MCF 10A (cell line): ENCODE results near the gene ADGRL3. TPM values are rescaled to one million over a fixed set of nuclear protein-coding genes. Genes with fewer than 3 reads are reported as not detected.

Experiments used
- BruUV-seq: library from RNA; stranded (reverse); fragments of 400-500 nt; replicated peaks from 2 replicates; lab custom pipeline; 2021; lab: Mats Ljungman, UMichigan
- CTCF ChIA-PET: fragments of 300-600 bp; sonication (Branson Sonifier 250); formaldehyde crosslinking; extraction: SDS; loops from one replicate; lab custom pipeline; 2021; ENCODE audit warnings: antibody characterized with exemption, inconsistent platforms; lab: Yijun Ruan, JAX
- POLR2A ChIA-PET: fragments of 300-600, 350-650 bp; sonication (Branson Sonifier 250); formaldehyde crosslinking; extraction: SDS; loops from one replicate; lab custom pipeline; 2020; ENCODE audit warnings: antibody characterized with exemption, inconsistent platforms; lab: Yijun Ruan, JAX
- DNase-seq: peaks from one replicate; pipeline ENCODE4 v3.0.0-alpha.2; 2018; ENCODE audit not compliant: unreplicated experiment
- H3K27ac Mint-ChIP-seq: one replicate; pipeline ENCODE4 v1.8.0; 2022; ENCODE audit warnings: mild to moderate bottlenecking, low read depth, mixed read lengths; ENCODE audit not compliant: unreplicated experiment
- H3K27me3 Mint-ChIP-seq: one replicate; pipeline ENCODE4 v1.8.0; 2022; ENCODE audit warnings: mixed read lengths; ENCODE audit not compliant: insufficient read depth, unreplicated experiment
- H3K36me3 Mint-ChIP-seq: one replicate; pipeline ENCODE4 v1.8.0; 2022; ENCODE audit warnings: mild to moderate bottlenecking, moderate library complexity, mixed read lengths; ENCODE audit not compliant: insufficient read depth, unreplicated experiment
- H3K4me1 Mint-ChIP-seq: one replicate; pipeline ENCODE4 v1.8.0; 2022; ENCODE audit warnings: mixed read lengths; ENCODE audit not compliant: insufficient read depth, unreplicated experiment
- H3K4me3 Mint-ChIP-seq: one replicate; pipeline ENCODE4 v1.8.0; 2022; ENCODE audit warnings: mild to moderate bottlenecking, moderate library complexity, mixed read lengths; ENCODE audit not compliant: unreplicated experiment
- H3K9me3 Mint-ChIP-seq: one replicate; pipeline ENCODE4 v1.8.0; 2022; ENCODE audit warnings: mixed read lengths; ENCODE audit not compliant: unreplicated experiment
- intact Hi-C: fragments of 100-400 bp; cut with micrococcal nuclease; formaldehyde crosslinking; loops from 2 replicates; pipeline ENCODE4 v1.14.1; 2022
- total RNA-seq: library from RNA; stranded (reverse); gene quantifications from 2 replicates; pipeline ENCODE4 v1.2.3, GENCODE V29; 2022
- TF ChIP-seq, protein P1 (sequence below): fragments of 200-600 bp; IDR thresholded peaks from one replicate; pipeline ENCODE4 v1.8.0; 2022; ENCODE audit warnings: antibody characterized with exemption, mild to moderate bottlenecking; ENCODE audit not compliant: unreplicated experiment

Gene ADGRL3
- total RNA-seq, 1 experiment from 2014 or later = 3.6 TPM

DNA sequence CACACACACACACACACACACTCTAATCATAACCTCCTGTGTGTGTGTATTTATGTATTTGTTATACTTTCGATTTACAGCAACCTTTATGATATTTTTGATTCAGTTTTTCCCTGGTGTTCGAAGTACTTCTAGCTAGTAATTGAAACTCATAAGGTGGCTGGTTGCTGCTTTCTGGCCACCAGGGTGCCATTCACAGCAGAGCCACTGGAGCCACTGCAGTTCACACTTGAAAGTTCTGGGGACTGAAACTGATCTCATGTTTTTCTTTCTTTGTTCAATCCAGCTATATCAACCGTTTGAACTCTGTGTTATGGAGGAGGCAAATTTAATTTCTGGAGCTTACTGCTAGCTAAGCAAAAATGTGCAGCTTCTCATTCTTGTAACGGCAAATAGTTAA is 419.4 kb downstream of the ADGRL3 start:
- Mint-ChIP-seq H3K27me3 (no peaks in the 10 kb centered on the region), H3K4me3 (no peak overlapping the region), H3K27ac (no peak overlapping the region), H3K4me1 (no peaks in the 10 kb centered on the region), H3K36me3 (no peaks in the 10 kb centered on the region), H3K9me3 (no peaks in the 10 kb centered on the region)
- CTCF ChIA-PET = interaction anchor here (0.5 kb wide), 1 partner anchor 65 kb away, joined by 10 read pairs; no protein-coding TSS in a partner anchor
- DNase-seq = no peak
- POLR2A ChIA-PET = interaction anchor here (0.6 kb wide), 1 partner anchor 174 kb away, joined by 4 read pairs; no protein-coding TSS in a partner anchor
- TF ChIP-seq, protein P1, sequence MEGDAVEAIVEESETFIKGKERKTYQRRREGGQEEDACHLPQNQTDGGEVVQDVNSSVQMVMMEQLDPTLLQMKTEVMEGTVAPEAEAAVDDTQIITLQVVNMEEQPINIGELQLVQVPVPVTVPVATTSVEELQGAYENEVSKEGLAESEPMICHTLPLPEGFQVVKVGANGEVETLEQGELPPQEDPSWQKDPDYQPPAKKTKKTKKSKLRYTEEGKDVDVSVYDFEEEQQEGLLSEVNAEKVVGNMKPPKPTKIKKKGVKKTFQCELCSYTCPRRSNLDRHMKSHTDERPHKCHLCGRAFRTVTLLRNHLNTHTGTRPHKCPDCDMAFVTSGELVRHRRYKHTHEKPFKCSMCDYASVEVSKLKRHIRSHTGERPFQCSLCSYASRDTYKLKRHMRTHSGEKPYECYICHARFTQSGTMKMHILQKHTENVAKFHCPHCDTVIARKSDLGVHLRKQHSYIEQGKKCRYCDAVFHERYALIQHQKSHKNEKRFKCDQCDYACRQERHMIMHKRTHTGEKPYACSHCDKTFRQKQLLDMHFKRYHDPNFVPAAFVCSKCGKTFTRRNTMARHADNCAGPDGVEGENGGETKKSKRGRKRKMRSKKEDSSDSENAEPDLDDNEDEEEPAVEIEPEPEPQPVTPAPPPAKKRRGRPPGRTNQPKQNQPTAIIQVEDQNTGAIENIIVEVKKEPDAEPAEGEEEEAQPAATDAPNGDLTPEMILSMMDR = no peak
- BruUV-seq = no TSS peak
- intact Hi-C loops = no loop called here

DNA sequence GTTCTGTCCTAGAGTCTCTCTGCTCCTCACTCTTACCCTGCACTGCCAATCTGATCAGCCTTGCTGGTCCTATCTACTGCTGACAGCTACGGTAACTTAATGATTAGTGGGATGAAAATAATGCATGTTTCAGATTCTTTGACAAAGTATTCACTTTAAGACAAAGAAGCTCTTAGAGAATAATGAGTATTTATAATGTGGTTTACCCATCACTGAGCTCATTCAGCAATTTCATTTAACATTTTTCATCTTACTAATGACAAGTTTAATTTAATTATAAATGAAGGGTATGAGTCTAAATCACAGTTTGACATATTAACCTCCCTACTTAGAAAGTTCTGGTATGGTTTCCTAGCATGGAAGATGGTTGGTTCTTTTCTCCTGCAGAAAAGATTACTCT is 428.2 kb downstream of the ADGRL3 start:
- H3K27ac Mint-ChIP-seq = no peak overlapping the region
- intact Hi-C loops = no loop called here
- no peaks in the 10 kb centered on the region for H3K4me1 Mint-ChIP-seq
- DNase-seq = no peak
- ChIA-PET POLR2A (interaction anchor here (0.7 to 1.0 kb wide), 2 partner anchors 339 to 1682 kb away, joined by 3 read pairs; no protein-coding TSS in a partner anchor), CTCF (interaction anchor here (0.5 to 0.7 kb wide), 2 partner anchors 30 to 86 kb away, joined by 3 to 4 read pairs; no protein-coding TSS in a partner anchor)
- TF ChIP-seq, protein P1 = no peak
- H3K9me3 Mint-ChIP-seq = no peaks in the 10 kb centered on the region
- H3K27me3 Mint-ChIP-seq = no peaks in the 10 kb centered on the region
- no peaks in the 10 kb centered on the region for H3K36me3 Mint-ChIP-seq
- no peak overlapping the region for H3K4me3 Mint-ChIP-seq
- BruUV-seq = no TSS peak

DNA sequence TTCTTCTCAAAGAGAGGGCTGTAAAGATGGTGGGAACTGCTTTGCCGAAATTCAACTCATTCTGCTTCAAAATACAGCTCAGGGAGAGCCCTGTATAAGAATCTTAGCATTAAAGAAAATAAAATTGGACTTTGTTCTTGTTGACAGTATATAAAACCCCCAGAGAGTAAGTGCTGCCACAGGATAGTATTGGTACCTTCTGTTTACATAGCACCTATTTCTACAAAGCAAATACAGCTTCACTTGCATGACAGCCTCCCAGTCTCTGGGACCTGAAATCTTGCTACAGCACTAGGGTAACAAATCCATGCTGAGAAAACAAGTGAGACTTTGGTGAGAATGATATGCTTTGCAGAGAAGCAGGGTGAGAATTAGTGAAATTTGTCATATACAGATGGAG is 428.6 kb downstream of the ADGRL3 start:
- Mint-ChIP-seq H3K27me3 (no peaks in the 10 kb centered on the region), H3K4me3 (no peak overlapping the region), H3K9me3 (no peaks in the 10 kb centered on the region), H3K36me3 (no peaks in the 10 kb centered on the region), H3K4me1 (no peaks in the 10 kb centered on the region), H3K27ac (no peak overlapping the region)
- no peak for DNase-seq
- BruUV-seq = no TSS peak
- CTCF ChIA-PET = interaction anchor here (0.5 kb wide), 1 partner anchor 87 kb away, joined by 3 read pairs; no protein-coding TSS in a partner anchor
- TF ChIP-seq, protein P1 = no peak
- intact Hi-C loops = no loop called here
- POLR2A ChIA-PET = interaction anchor here (0.7 to 1.0 kb wide), 2 partner anchors 339 to 1682 kb away, joined by 3 read pairs; no protein-coding TSS in a partner anchor

DNA sequence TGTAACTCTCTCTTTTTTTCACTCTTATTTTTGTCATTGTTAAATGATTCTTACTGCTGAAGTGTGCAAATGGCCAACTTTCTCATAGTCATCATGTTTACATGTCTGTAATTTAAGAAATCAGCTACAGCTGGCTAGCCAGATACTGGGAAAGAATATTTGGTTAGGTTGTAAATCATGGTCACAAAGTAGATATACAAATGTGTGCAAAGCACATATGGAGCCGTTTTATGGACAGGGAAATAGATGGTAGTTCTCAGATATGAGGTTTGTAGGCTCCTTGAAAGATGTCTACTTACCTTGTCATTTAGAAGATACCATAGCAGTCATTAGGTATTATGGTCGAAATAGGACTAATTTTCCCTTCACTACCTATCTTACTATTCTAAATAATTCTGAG is 430.4 kb downstream of the ADGRL3 start:
- no peak for DNase-seq
- CTCF ChIA-PET = interaction anchor here (0.7 kb wide), 1 partner anchor 903 kb away, joined by 4 read pairs; no protein-coding TSS in a partner anchor
- H3K27me3 Mint-ChIP-seq = no peaks in the 10 kb centered on the region
- BruUV-seq = no TSS peak
- intact Hi-C loops = no loop called here
- H3K4me3 Mint-ChIP-seq = no peak overlapping the region
- H3K9me3 Mint-ChIP-seq = no peaks in the 10 kb centered on the region
- H3K4me1 Mint-ChIP-seq = no peaks in the 10 kb centered on the region
- POLR2A ChIA-PET = interaction anchor here (0.6 kb wide), 1 partner anchor 1183 kb away, joined by 3 read pairs; no protein-coding TSS in a partner anchor
- no peak overlapping the region for H3K27ac Mint-ChIP-seq
- H3K36me3 Mint-ChIP-seq = no peaks in the 10 kb centered on the region
- TF ChIP-seq, protein P1 = no peak
